ENCODE measurements around the gene TOR4A. TPM values are rescaled to one million over a fixed set of nuclear protein-coding genes. Genes with fewer than 3 reads are reported as not detected.

Gene TOR4A
- total and polyA plus RNA-seq, 2 donors from 2014 or later: 4.9 to 23.8 TPM

DNA sequence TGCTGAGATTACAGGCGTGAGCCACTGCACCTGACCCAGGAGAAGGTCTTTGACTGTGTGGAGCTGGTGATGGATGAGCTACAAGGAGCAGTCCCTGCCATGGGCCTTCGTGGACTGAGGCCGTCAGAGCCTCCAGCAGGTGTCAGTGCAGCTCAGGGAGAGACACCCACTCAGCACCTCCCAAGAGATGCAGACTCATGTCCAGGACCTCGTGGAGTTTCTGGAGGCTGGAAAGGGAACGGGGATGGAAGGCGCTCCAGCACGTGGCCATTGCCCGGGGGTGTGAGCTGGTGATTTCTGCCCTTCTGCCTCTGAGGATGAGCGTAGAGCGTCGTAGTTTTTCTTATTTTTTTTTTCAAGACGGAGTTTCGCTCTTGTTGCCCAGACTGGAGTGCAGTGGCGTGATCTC is 9.5 kb downstream of the TOR4A start:
- H3K4me3 ChIP-seq (ENCODE audit: low read length in 3 of 3): no peak overlapping the region
- H3K4me1 ChIP-seq (ENCODE audit: control insufficient read depth in 2 of 3, insufficient read depth in 2 of 3, low read depth in 1 of 3, low read length in 3 of 3): no peaks in the 10 kb centered on the region
- H3K27ac ChIP-seq (ENCODE audit: low read depth in 2 of 2, low read length in 2 of 2): no peak overlapping the region
- FAIRE-seq (no peak), DNase-seq (peak; percentile 72 to 79 (median 76))
- H3K27me3 ChIP-seq (ENCODE audit: control insufficient read depth, insufficient read depth, low read length): no peaks in the 10 kb centered on the region
- H3K36me3 ChIP-seq (ENCODE audit: control insufficient read depth in 2 of 3, insufficient read depth in 3 of 3, low read length in 3 of 3): no peaks in the 10 kb centered on the region
- TF ChIP-seq, protein P1, sequence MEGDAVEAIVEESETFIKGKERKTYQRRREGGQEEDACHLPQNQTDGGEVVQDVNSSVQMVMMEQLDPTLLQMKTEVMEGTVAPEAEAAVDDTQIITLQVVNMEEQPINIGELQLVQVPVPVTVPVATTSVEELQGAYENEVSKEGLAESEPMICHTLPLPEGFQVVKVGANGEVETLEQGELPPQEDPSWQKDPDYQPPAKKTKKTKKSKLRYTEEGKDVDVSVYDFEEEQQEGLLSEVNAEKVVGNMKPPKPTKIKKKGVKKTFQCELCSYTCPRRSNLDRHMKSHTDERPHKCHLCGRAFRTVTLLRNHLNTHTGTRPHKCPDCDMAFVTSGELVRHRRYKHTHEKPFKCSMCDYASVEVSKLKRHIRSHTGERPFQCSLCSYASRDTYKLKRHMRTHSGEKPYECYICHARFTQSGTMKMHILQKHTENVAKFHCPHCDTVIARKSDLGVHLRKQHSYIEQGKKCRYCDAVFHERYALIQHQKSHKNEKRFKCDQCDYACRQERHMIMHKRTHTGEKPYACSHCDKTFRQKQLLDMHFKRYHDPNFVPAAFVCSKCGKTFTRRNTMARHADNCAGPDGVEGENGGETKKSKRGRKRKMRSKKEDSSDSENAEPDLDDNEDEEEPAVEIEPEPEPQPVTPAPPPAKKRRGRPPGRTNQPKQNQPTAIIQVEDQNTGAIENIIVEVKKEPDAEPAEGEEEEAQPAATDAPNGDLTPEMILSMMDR (IDR thresholded peaks at IDR 0.05; ENCODE audit: borderline replicate concordance, extremely low read depth, insufficient read depth): peak; percentile 72
- H3K9me3 ChIP-seq (ENCODE audit: control insufficient read depth in 2 of 3, insufficient read depth in 1 of 3, low read length in 3 of 3): no peaks in the 10 kb centered on the region
- intact Hi-C loops (cut with DNase I): no loop called here
- no peak overlapping the region for H3K9ac ChIP-seq (ENCODE audit: low read length in 3 of 3)

DNA sequence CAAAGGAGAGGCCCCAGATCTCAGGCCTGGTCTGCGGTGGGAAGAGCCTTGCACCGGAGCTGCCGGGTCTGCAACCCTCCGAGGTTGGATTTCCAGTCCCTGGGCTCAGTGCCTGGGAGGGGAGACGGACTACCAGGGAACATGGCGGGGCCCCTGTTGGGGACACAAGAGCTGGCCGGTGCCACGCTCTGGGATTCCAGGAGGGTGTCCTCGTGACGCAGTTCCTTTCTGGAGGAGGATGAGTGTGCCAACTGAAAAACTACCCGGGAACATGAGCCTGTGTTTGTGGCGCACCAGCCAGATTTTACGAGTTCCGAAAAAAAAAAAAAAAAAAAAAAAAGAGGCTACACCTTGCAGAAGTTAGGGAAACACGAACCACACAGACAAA is 15.6 kb downstream of the TOR4A start:
- Histone ChIP-seq H3K4me1 (ENCODE audit: control insufficient read depth in 2 of 3, insufficient read depth in 2 of 3, low read depth in 1 of 3, low read length in 3 of 3) (peaks cover 0 to 6% (median 0%) of the 10 kb centered on the region in 3 donors), H3K9ac (ENCODE audit: low read length in 3 of 3) (no peak overlapping the region), H3K4me3 (ENCODE audit: low read length in 3 of 3) (no peak overlapping the region), H3K36me3 (ENCODE audit: control insufficient read depth in 2 of 3, insufficient read depth in 3 of 3, low read length in 3 of 3) (no peaks in the 10 kb centered on the region), H3K27ac (ENCODE audit: low read depth in 2 of 2, low read length in 2 of 2) (no peak overlapping the region), H3K9me3 (ENCODE audit: control insufficient read depth in 2 of 3, insufficient read depth in 1 of 3, low read length in 3 of 3) (peaks cover 0 to 4% (median 0%) of the 10 kb centered on the region in 3 donors), H3K27me3 (ENCODE audit: control insufficient read depth, insufficient read depth, low read length) (no peaks in the 10 kb centered on the region)
- no peak for FAIRE-seq
- peak in 4 of 5 donors; percentile 23 to 66 (median 54) for DNase-seq
- TF ChIP-seq, protein P1 (IDR thresholded peaks at IDR 0.05; ENCODE audit: borderline replicate concordance, extremely low read depth, insufficient read depth): no peak
- intact Hi-C loops (cut with DNase I): loop anchor here (10.0 kb wide), 1 partner anchor 232 kb away; no protein-coding TSS in a partner anchor

DNA sequence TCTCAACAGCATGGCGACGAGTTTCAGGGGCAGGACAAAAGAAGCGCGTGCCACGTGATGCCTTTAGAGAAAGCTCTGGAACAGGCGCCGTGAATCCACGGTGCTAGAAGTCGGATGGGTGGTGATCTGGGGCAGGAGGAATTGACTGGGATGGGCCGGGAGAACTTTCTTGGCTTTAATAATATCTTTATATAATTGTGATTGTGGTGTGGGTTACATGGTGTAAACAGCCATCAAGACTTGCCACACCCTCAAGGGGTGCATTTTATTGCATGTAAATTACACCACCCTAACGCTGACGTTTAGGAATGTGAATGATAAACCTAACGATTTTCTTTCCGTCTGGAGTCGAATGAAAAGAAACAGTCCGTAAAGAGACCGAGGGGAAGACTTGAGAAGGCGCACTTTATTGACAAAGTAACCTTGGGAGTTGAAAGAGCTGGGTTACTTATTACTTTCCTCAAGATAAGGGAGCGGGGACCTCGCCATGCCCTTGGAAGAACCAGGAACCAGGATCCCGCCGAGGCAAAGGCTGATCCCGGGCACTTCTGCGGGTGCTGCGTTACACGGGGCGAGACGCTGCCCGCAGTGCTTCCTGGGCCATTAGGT is 16.1 kb downstream of the TOR4A start:
- H3K9ac ChIP-seq (ENCODE audit: low read length in 3 of 3): no peak overlapping the region
- peaks cover 0 to 4% (median 0%) of the 10 kb centered on the region in 3 donors for H3K9me3 ChIP-seq (ENCODE audit: control insufficient read depth in 2 of 3, insufficient read depth in 1 of 3, low read length in 3 of 3)
- peak in 4 of 5 donors; percentile 21 to 72 (median 48) for DNase-seq
- H3K4me3 ChIP-seq (ENCODE audit: low read length in 3 of 3): peak overlapping the region in 1 of 3 donors; percentile 30
- peaks cover 0 to 6% (median 0%) of the 10 kb centered on the region in 3 donors for H3K4me1 ChIP-seq (ENCODE audit: control insufficient read depth in 2 of 3, insufficient read depth in 2 of 3, low read depth in 1 of 3, low read length in 3 of 3)
- H3K36me3 ChIP-seq (ENCODE audit: control insufficient read depth in 2 of 3, insufficient read depth in 3 of 3, low read length in 3 of 3): no peaks in the 10 kb centered on the region
- FAIRE-seq: no peak
- peak overlapping the region in 1 of 2 donors; percentile 9 for H3K27ac ChIP-seq (ENCODE audit: low read depth in 2 of 2, low read length in 2 of 2)
- intact Hi-C loops (cut with DNase I): loop anchor here (10.0 kb wide), 1 partner anchor 231 kb away; no protein-coding TSS in a partner anchor
- TF ChIP-seq, protein P1 (IDR thresholded peaks at IDR 0.05; ENCODE audit: borderline replicate concordance, extremely low read depth, insufficient read depth): no peak
- no peaks in the 10 kb centered on the region for H3K27me3 ChIP-seq (ENCODE audit: control insufficient read depth, insufficient read depth, low read length)
